Nucleus accumbens (tissue), 56 donors: ENCODE measurements around the gene ABHD2.
"Not testable (repeated sequence)": the region's sequence is repeated elsewhere in the genome, so short reads cannot be mapped to it uniquely, and the experiment has no call there.

ENCODE experiments used
- DNase-seq, 56 donors: peaks; one replicate each; lab custom pipeline; 2025; lab: John Stamatoyannopoulos, UW

Gene ABHD2

DNA sequence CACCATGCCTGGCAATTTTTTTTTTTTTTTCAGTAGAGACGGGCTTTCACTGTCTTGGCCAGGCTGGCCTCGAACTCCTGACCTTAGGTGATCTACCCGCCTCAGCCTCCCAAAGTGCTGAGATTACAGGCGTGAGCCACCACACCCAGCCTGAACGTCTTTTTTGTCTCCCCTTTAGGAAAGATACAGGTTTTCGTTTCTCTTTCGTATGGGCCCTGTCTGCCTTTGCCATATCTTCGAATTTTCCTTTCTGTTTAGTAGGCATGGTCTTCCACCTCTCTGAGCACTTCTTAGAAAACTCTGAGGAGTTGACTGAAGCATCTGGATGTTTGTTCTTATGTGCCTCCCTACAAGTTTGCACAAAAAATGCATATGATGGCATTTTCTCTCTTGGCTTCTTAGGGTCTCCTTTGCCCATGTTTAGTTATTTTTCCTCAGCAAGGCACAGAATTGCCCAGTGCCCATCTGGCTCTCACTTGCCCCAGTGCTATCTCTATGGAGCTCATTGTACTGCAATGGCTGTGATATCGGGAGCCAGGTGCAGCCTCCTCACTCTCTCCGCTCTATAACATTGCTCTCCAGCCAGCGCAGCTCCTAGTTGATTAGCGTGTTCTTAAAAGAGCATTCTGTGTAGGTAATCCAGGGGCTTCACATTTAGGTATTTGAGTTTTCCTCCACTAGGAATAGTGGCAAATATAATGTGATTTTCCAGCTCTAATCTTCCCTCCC is 48.0 kb downstream of the ABHD2 start:
- DNase-seq, result no peak

- DNase-seq, result no peak
Observed at GRCh38 chr15:89136818-89137772, 48.8 kb downstream of the ABHD2 start.

DNA sequence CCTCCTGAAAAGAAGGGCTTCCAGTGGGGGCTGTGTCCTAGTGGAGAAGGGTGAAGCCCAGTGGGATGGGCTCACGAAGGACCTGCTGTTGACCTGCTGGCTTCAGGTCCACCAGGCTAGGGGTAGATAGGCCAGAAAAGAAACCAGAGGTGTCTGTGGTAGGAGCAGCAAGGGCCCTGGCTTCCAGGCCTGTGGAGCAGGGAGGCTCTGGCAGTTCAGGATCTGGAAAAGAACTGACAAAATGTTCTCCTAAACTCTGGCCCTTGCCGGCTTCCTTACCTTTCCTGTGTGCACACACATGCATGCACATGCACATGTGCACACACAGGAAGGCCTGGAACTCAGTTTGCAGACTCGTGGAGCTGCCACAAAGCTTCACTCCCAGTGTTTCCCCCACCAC is 49.7 kb downstream of the ABHD2 start:
- no peak for DNase-seq

GRCh38 chr15:89138999-89139612 is 50.9 kb downstream of the ABHD2 start:
- DNase-seq, result no peak

- peak in 26 of 56 donors; percentile 17 to 56 (median 33) for DNase-seq
Observed at GRCh38 chr15:89139613-89140499, 51.6 kb downstream of the ABHD2 start.

DNA sequence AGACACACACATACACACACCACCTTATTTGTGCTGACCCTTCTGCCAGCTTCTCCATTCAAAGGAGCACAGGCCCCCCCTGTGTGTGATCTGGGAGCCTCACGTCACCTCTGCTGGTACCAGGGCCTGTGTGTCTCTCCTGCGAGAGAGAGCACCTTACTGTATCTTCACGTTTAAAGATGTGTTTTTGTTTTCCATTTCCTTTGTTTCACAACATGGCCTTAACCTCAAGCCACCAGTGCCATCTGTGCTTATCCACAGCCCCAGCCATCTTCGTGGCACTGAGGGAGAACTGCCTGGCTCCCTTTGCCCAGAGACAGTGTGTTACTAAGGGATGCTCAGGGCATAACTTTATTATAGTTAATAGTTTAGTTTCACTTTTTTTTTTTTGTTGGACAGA is 52.3 kb downstream of the ABHD2 start:
- no peak for DNase-seq

DNA sequence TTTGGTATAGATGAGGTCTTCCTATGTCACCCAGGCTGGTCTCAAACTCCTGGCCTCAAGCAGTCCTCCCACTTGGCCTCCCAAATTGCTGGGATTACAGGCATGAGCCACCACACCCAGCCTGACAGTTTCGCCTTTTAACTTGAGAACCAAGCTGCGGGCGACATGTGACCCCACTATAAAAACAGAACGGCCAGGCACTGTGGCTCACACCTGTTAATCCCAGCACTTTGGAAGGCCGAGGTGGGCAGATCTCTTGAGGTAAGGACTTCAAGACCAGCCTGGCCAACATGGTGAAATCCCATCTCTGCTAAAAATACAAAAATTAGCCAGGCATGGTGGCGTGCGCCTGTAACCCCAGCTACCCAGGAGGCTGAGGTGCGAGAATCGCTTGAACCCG is 52.9 kb downstream of the ABHD2 start:
- DNase-seq, result not testable (repeated sequence)

DNA sequence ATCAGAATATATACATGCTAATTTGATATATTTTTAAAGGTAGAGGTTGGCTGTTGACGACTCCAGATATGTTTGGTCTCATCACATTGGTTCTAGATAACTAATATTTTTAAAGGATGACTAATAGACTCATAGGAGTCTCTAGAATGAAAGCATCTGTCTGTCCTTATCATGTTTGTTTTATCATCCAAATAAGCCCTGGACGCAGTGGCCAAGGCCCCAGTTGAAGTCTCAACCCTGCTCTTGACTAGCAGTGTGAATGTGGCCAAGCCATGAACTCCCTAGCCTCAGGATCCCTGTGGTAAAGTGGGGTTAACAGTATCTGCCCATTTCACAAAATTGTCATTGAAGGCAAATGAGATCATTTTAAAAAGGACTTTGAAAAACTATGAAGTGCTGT is 53.6 kb downstream of the ABHD2 start:
- DNase-seq, result no peak

- no peak for DNase-seq
Observed at GRCh38 chr15:89142423-89142822, 54.2 kb downstream of the ABHD2 start.

DNA sequence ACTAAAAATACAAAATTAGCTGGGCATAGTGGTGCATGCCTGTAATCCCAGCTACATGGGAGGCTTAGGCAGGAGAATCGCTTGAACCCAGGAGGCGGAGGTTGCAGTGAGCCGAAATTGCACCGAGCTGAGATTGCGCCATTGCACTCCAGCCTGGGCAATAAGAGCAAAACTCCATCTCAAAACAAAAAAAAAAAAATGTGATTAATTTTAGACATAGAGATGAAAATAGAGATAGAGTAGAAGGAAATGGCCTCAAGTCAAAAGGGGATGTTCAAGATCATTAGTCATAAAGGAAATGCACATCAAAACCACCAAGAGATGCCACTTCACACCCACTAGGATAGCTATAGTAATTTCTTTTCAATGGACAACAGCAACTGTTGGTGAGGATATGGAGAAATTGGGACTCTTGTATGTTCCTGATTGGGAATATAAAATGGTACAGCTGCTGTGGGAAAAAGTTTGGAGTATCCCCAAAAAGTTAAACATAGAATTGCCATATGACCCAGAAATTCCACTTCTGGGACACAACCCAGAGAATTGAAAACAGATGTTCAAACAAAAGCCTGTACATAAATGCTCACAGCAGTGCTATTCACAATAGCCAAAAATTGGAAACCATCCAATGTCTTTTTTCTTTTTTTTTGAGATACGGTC is 55.4 kb downstream of the ABHD2 start:
- DNase-seq, result no peak

- DNase-seq, result no peak
Observed at GRCh38 chr15:89144491-89144890, 56.2 kb downstream of the ABHD2 start.

DNA sequence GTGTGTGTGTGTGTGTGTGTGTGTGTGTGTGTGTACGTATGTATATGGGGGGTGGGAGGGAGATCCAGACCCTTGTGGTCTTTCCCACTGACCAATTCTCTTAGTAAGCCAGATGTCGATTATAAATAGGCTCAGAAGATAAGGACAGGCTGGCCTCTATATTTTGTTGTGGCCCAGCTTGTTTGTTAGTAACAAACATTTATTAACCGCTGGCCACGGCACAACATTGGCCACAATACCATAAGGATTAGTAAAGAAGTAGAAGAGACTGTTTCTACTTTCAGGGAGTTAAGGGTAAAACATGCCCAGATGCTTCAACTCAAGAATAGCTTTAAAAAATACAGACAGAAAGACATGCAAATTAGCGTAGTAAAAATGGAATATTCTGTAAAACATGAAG is 58.1 kb downstream of the ABHD2 start:
- DNase-seq, result no peak

DNA sequence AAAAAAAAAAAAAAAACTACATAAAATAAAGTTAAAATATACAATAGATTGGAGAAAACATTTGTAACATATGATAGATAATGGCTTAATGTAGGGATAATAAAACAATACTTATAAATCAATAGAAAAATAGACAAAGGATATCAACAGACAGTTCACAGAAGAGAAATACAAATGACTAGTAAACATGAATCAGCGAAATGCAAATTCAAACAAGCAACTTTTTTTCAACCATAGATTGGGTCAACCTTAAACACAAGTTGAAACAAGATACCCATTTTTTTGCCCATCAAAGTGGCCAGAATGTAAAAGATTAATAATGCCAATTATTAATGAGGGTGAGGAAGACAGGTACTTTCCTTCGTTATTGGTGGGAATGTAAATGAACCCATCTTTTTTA is 59.9 kb downstream of the ABHD2 start:
- DNase-seq, result no peak

GRCh38 chr15:89149501-89150101 is 61.3 kb downstream of the ABHD2 start:
- DNase-seq, result no peak

GRCh38 chr15:89150287-89150686 is 62.0 kb downstream of the ABHD2 start:
- no peak for DNase-seq

DNA sequence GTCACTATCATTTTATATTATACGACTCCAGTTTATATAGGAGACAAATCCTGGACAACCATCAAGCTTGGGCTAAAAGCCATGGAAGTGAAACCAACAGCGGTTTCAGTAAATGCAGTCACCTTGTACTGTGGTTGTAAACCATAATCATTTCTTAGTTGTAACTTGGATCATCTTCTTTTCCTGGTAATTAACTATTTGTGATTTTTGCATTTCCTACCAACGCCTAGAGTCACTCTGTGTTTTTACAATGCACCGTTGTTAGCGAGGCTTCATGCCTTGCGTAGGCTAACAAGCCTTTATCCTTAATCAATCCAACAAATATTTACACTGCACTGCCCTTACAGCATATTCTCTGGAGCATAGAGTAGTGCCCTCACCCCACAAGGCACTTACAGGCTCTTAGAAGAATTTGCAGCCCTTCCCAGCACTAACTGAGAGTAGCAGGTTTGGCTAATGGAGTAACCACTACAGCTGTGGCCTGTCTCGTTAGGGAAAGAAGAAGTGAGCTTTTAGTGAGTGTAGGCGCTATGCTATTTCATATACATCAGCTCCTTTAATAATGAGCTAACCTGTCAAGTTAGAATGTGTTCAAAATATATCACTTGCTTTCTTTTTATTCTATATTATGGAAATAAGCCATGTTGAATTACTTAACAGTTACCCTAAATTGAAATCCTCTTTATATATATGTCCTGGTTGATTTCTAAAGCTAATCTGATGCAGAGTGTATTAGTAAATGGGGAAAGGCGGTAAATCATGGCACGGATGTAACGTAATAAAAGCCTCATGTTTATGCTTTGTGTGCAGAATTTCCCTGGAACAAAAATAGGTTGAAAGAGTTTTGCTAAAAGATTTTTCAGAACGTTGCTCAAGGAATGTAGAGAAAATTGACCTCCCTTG is 62.8 kb downstream of the ABHD2 start:
- no peak for DNase-seq

DNA sequence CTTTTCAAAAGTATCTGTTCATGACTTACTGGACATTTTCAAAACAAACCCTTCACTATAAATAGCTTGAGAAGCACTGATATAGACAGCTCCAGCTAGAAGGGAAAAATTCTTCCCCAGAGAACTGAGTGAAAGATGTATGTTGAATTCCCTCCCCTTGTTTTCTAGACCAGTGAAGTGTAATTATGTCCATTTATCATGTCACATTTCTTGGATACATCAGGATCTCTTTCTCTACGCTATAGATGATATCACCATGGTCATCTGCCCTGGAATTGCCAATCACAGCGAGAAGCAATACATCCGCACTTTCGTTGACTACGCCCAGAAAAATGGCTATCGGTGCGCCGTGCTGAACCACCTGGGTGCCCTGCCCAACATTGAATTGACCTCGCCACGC is 66.9 kb downstream of the ABHD2 start:
- no peak for DNase-seq

- DNase-seq, result no peak
Observed at GRCh38 chr15:89155656-89156055, 67.4 kb downstream of the ABHD2 start.
